ENCODE measurements around the gene OCEL1. TPM values are rescaled to one million over a fixed set of nuclear protein-coding genes. Genes with fewer than 3 reads are reported as not detected.

OCEL1 gene
- total RNA-seq, 2 donors from 2014 or later: 27.4 to 27.8 TPM

DNA sequence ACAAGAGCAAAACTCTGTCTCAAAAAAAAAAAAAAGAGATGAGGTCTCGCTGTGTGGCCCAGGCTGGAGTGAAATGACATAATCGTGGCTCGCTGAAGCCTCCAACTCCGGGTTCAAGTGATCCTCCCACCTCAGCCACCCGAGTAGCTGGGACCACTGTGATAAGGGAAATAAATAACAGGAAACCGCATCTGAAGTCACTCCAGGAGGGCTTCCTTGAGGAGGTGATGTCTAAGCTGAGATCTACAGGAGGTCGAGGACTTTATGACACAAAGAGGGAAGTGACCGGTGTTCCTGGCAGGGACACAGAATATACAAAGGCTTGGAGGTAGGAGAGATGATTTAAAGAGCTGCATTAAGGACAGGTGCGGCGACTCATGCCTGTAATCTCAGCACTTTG, 28.6 kb downstream of the OCEL1 start:
- Histone ChIP-seq H3K4me1 (peaks cover 47% of the 10 kb centered on the region), H3K4me3 (no peak overlapping the region), H3K36me3 (replicated peaks in 1 of 2; ENCODE audit: insufficient read depth in 1 of 2, low read depth in 2 of 2) (no peaks in the 10 kb centered on the region), H3K27me3 (no peaks in the 10 kb centered on the region), H3K9me3 (no peaks in the 10 kb centered on the region), H3K27ac (peak overlapping the region in 3 of 4 donors; percentile 72 to 90 (median 80))
- ATAC-seq (no peak), DNase-seq (no peak)
- 78 to 81% methylated on average over 10 of the region's 10 CpGs for WGBS, 2 donors
- intact Hi-C loops (cut with DNase I): no loop called here
- TF ChIP-seq POLR2A (IDR thresholded peaks at IDR 0.05): no peak
- TF ChIP-seq, protein P1, sequence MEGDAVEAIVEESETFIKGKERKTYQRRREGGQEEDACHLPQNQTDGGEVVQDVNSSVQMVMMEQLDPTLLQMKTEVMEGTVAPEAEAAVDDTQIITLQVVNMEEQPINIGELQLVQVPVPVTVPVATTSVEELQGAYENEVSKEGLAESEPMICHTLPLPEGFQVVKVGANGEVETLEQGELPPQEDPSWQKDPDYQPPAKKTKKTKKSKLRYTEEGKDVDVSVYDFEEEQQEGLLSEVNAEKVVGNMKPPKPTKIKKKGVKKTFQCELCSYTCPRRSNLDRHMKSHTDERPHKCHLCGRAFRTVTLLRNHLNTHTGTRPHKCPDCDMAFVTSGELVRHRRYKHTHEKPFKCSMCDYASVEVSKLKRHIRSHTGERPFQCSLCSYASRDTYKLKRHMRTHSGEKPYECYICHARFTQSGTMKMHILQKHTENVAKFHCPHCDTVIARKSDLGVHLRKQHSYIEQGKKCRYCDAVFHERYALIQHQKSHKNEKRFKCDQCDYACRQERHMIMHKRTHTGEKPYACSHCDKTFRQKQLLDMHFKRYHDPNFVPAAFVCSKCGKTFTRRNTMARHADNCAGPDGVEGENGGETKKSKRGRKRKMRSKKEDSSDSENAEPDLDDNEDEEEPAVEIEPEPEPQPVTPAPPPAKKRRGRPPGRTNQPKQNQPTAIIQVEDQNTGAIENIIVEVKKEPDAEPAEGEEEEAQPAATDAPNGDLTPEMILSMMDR (IDR thresholded peaks at IDR 0.05): no peak

DNA sequence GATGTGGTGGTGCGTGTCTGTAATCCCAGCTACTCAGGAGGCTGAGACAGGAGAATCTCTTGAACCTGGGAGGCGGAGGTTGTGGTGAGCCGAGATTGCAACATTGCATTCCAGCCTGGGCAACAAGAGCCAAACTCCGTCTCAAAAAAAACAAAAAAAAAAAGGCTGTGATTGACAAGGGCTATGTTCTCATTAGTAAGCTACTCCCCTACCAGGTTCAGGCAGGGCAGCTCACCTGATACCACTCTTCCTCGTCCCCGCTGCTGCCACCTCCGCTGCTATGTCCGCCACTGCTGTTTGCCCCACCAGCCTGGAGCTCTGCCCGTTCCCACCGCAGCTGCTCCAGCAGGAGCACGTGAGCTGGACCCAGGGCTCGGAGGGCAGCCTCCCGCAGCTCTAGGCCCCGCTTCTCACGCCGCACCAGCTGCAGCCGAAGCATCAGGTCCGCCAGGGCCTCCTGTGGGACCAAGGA, 29.2 kb downstream of the OCEL1 start:
- TF ChIP-seq, protein P1 (IDR thresholded peaks at IDR 0.05): no peak
- peak in 2 of 3 donors; percentile 33 to 59 for TF ChIP-seq POLR2A (IDR thresholded peaks at IDR 0.05)
- no peaks in the 10 kb centered on the region for H3K36me3 ChIP-seq (replicated peaks in 1 of 2; ENCODE audit: insufficient read depth in 1 of 2, low read depth in 2 of 2)
- H3K27ac ChIP-seq: peak overlapping the region; percentile 65 to 90 (median 76)
- ATAC-seq: peak; percentile 90
- H3K4me3 ChIP-seq: no peak overlapping the region
- peaks cover 47% of the 10 kb centered on the region for H3K4me1 ChIP-seq
- WGBS, 2 donors: 29 to 37% methylated on average over 5 to 17 of the region's 18 CpGs
- no peaks in the 10 kb centered on the region for H3K9me3 ChIP-seq
- no peaks in the 10 kb centered on the region for H3K27me3 ChIP-seq
- peak; percentile 64 to 81 (median 80) for DNase-seq
- intact Hi-C loops (cut with DNase I): no loop called here

DNA sequence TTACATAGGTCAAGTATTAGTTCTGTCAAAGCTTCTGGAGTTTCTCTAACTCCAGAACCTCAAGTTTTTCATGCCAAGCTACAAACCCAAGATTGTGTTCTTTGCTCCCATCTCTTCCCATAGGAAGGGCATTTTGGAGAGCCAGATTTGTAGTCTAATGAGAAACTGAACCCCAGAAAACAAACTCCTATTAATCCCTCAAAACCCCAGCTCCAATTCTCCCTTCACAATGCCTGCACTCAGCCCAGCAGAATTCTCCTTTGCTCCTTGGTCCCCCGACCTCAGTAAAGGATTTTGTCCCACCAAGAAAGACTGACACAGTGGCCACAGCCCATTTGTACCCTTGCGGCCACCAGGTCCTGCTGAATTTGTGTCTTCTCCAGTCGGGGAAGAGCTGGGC, 30.1 kb downstream of the OCEL1 start:
- ATAC-seq: no peak

DNA sequence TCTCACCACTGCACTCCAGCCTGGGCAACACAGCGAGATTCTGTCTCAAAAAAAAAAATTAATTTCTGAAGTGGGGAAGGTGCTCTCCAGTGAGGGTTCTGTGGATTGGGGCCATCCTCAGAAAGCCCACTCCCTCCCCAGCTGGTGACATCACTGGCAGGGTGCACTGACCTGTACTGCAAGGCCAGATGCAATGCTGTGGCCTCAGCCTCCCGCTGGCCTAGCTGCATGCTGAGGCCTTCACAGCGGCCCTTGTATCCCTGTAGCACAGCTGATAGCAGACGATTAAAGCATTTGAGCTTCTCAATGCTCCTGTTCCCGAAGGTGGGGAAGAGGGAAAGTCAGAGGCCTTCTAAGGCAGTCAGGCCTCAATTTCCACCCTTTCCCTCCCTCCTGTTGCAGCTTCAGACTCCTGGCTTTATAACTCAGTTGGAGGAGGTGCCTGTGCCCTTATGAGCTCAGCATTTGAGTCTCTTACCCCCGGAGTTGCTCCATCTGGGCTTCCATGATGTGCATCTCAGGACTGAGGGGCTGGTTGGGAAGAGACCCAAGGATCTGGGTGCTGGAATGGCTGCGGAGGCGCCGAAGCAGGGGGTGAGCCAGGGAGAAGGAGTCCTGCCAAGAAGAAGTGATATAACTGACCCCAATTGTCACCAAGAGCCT, 33.2 kb downstream of the OCEL1 start:
- Histone ChIP-seq H3K27me3 (no peaks in the 10 kb centered on the region), H3K4me1 (peaks cover 60% of the 10 kb centered on the region), H3K27ac (peak overlapping the region; percentile 57 to 87 (median 76)), H3K9me3 (no peaks in the 10 kb centered on the region), H3K4me3 (no peak overlapping the region), H3K36me3 (replicated peaks in 1 of 2; ENCODE audit: insufficient read depth in 1 of 2, low read depth in 2 of 2) (no peaks in the 10 kb centered on the region)
- DNase-seq (peak in 1 of 4 donors; percentile 42), ATAC-seq (no peak)
- TF ChIP-seq, protein P1 (IDR thresholded peaks at IDR 0.05): no peak
- no peak for TF ChIP-seq POLR2A (IDR thresholded peaks at IDR 0.05)
- 64 to 75% methylated on average over 9 of the region's 9 CpGs for WGBS, 2 donors
- intact Hi-C loops (cut with DNase I): no loop called here

More for the DNA sequence above, 30.1 kb downstream of the OCEL1 start:
- H3K4me1 ChIP-seq: peaks cover 56% of the 10 kb centered on the region
- TF ChIP-seq, protein P1 (IDR thresholded peaks at IDR 0.05): no peak
- TF ChIP-seq POLR2A (IDR thresholded peaks at IDR 0.05): no peak
- intact Hi-C loops (cut with DNase I): no loop called here
- peak overlapping the region in 1 of 4 donors; percentile 90 for H3K27ac ChIP-seq
- DNase-seq: no peak
- H3K27me3 ChIP-seq: no peaks in the 10 kb centered on the region
- H3K36me3 ChIP-seq (replicated peaks in 1 of 2; ENCODE audit: insufficient read depth in 1 of 2, low read depth in 2 of 2): no peaks in the 10 kb centered on the region
- no peaks in the 10 kb centered on the region for H3K9me3 ChIP-seq
- no peak overlapping the region for H3K4me3 ChIP-seq
- WGBS, 2 donors: 73 to 87% methylated on average over 3 of the region's 3 CpGs

DNA sequence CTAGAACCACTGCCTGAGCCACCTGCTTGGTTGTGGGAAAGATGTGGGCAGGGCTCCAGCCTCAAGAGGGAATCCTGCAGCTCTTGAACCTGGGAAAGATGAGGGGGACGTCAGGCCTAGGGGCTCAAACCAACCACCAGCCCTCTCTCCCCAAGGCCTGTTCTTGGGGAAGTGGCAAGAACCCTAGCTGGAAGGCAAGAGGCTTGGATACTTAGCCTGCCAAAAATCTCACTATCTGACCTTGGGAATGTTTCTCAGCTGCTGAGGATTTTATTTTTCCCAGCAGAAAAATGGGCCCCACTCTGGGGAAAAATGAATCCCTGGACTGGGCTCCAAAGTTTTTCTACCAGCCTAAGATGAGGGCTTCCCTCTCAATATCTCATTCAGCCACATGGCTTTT, 33.9 kb downstream of the OCEL1 start:
- ATAC-seq: peak; percentile 73
- WGBS, 2 donors: 31% methylated on average over 1 of the region's 1 CpG; no CpG with 5 or more reads in 1 of the 2 donors
- Histone ChIP-seq H3K4me1 (peaks cover 55% of the 10 kb centered on the region), H3K4me3 (no peak overlapping the region), H3K9me3 (no peaks in the 10 kb centered on the region), H3K27me3 (no peaks in the 10 kb centered on the region), H3K27ac (peak overlapping the region; percentile 57 to 87 (median 76)), H3K36me3 (replicated peaks in 1 of 2; ENCODE audit: insufficient read depth in 1 of 2, low read depth in 2 of 2) (no peaks in the 10 kb centered on the region)
- intact Hi-C loops (cut with DNase I): no loop called here
- peak; percentile 55 to 64 (median 56) for DNase-seq
- TF ChIP-seq, protein P1 (IDR thresholded peaks at IDR 0.05): no peak
- peak in 1 of 3 donors; percentile 48 for TF ChIP-seq POLR2A (IDR thresholded peaks at IDR 0.05)
